ENCODE data around the gene NAPEPLD. TPM values are rescaled to one million over a fixed set of nuclear protein-coding genes. Genes with fewer than 3 reads are reported as not detected.

NAPEPLD gene
- total and polyA plus RNA-seq, 2 donors (not counting 3 experiments of a cell fraction or from before 2014, with no cell fraction given) = 2.6 to 6.7 TPM

DNA sequence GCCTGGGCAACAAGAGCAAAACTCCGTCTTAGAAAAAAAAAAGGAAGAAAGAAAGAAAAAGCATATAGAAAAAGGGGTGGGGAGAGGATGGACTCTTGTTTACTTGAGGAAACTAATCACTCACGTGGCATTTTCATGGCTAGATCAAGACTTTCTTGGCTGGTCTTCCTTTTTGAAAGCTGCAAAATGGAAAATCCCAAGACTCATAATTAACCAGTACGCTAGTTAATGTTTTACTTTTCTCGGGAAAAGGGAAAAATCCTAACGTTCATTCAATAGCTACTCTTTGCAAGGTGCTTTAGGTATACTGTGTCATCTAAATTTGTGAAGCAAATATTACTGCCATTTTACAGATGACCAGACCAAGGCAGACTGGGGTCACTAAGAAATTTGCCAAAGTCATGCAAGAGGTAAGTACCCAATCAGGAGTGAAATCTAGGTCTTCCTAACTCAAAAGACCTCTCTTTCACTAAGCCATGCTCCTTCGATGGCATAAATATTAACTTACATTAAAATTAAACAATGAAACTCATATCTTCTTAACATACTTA lies 24.4 kb downstream of the NAPEPLD start:
- H3K9me1 ChIP-seq (replicated peaks; ENCODE audit: control insufficient read depth, extremely low read depth, insufficient read depth, low read length) = no peaks in the 10 kb centered on the region
- no peaks in the 10 kb centered on the region for H3K27me3 ChIP-seq (ENCODE audit: control insufficient read depth in 2 of 2, insufficient read depth in 2 of 2, low read length in 2 of 2)
- TF ChIP-seq POLR2A (IDR thresholded peaks at IDR 0.05; ENCODE audit: low read depth, low read length) (no peak), JUN (IDR thresholded peaks at IDR 0.05; ENCODE audit: borderline replicate concordance, insufficient read depth, insufficient read length, low read depth) (no peak), MAX (IDR thresholded peaks at IDR 0.05; ENCODE audit: insufficient read depth, insufficient read length) (no peak), POLR2AphosphoS5 (IDR thresholded peaks at IDR 0.05; ENCODE audit: insufficient read depth, low read depth, low read length) (no peak), GATA2 (IDR thresholded peaks at IDR 0.05; ENCODE audit: insufficient read depth, insufficient read length, low read depth, low read length) (no peak), EZH2 (IDR thresholded peaks at IDR 0.05; ENCODE audit: borderline replicate concordance, low read depth, low read length, severe bottlenecking) (no peak), MYC (IDR thresholded peaks at IDR 0.05; ENCODE audit: low read depth, low read length) (no peak), CTCF (IDR thresholded peaks at IDR 0.05; ENCODE audit: extremely low read depth in 1 of 2, insufficient read depth in 1 of 2, low read depth in 1 of 2, low read length in 2 of 2) (no peak), FOS (IDR thresholded peaks at IDR 0.05; ENCODE audit: borderline replicate concordance, insufficient read depth, low read length) (no peak)
- H4K20me1 ChIP-seq (replicated peaks; ENCODE audit: control insufficient read depth, extremely low read depth, insufficient read depth, low read length) = no peaks in the 10 kb centered on the region
- no peak for FAIRE-seq
- CTCF ChIA-PET = no interaction called here
- peak; percentile 6 for DNase-seq (ENCODE audit: low read depth, low spot score)
- H3K4me2 ChIP-seq (ENCODE audit: insufficient read depth, low read length) = no peak overlapping the region
- H3K79me2 ChIP-seq (ENCODE audit: control insufficient read depth, insufficient read depth, low read length) = no peaks in the 10 kb centered on the region
- intact Hi-C loops (cut with micrococcal nuclease) = no loop called here
- no peak overlapping the region for H2AFZ ChIP-seq (ENCODE audit: low read depth, low read length)
- no peaks in the 10 kb centered on the region for H3K9me3 ChIP-seq (replicated peaks; ENCODE audit: control insufficient read depth, insufficient read depth, low read length)
- POLR2A ChIA-PET = no interaction called here
- no peak overlapping the region for H3K4me3 ChIP-seq (replicated peaks in 1 of 3; ENCODE audit: insufficient read depth in 1 of 3, low read depth in 1 of 3, low read length in 3 of 3)
- BruUV-seq (replicated peaks) = no TSS peak
- H3K9ac ChIP-seq (replicated peaks; ENCODE audit: extremely low read depth, insufficient read depth, low read length) = no peak overlapping the region
- no peak overlapping the region for H3K27ac ChIP-seq (ENCODE audit: insufficient read depth, low read depth, low read length)
- no peaks in the 10 kb centered on the region for H3K4me1 ChIP-seq (ENCODE audit: control insufficient read depth, extremely low read depth, insufficient read depth, low read length)
- peaks cover 0 to 5% of the 10 kb centered on the region in 2 experiments for H3K36me3 ChIP-seq (ENCODE audit: control insufficient read depth in 2 of 2, extremely low read depth in 1 of 2, insufficient read depth in 2 of 2, low read length in 2 of 2)
- dilution Hi-C loops (cut with MboI; ENCODE audit: extremely low pct_ligation_motif_present, low sequenced_read_pairs) = no loop called here

Data from endothelial cell of umbilical vein (primary cell).